Subcutaneous abdominal adipose tissue (tissue), 5 donors: ENCODE measurements around the gene SMO.

ENCODE experiments used
- H3K27ac ChIP-seq: one replicate; pipeline ENCODE4 v1.7.0; 2013; ENCODE audit warnings: low read depth, mild to moderate bottlenecking, inconsistent platforms, low read length, moderate library complexity
- H3K27me3 ChIP-seq, 5 donors: one replicate each; pipeline ENCODE4 v1.7.0; 2013; ENCODE audit warnings: low read length in 5 of 5, inconsistent platforms in 1 of 5; ENCODE audit not compliant: control insufficient read depth in 5 of 5, insufficient read depth in 4 of 5
- H3K36me3 ChIP-seq, 5 donors: one replicate each; pipeline ENCODE4 v1.7.0; 2013; ENCODE audit warnings: low read length in 5 of 5; ENCODE audit not compliant: control insufficient read depth in 5 of 5, insufficient read depth in 5 of 5
- H3K4me1 ChIP-seq, 5 donors: one replicate each; pipeline ENCODE4 v1.7.0; 2013; ENCODE audit warnings: low read length in 5 of 5, mild to moderate bottlenecking in 3 of 5, moderate library complexity in 1 of 5; ENCODE audit not compliant: control insufficient read depth in 5 of 5, insufficient read depth in 5 of 5
- H3K4me3 ChIP-seq, 5 donors: one replicate each; pipeline ENCODE4 v1.7.0; 2013; ENCODE audit warnings: low read length in 5 of 5, low read depth in 1 of 5
- H3K9ac ChIP-seq, 5 donors: one replicate each; pipeline ENCODE4 v1.7.0; 2013; ENCODE audit warnings: low read length in 5 of 5, mild to moderate bottlenecking in 4 of 5, moderate library complexity in 3 of 5
- H3K9me3 ChIP-seq, 5 donors: one replicate each; pipeline ENCODE4 v1.7.0; 2013; ENCODE audit warnings: low read length in 5 of 5; ENCODE audit not compliant: control insufficient read depth in 5 of 5
- donor health status: healthy.
- donor health status: healthy.
- donor health status: healthy.
- donor health status: healthy.
- donor health status: healthy.

Gene SMO

DNA sequence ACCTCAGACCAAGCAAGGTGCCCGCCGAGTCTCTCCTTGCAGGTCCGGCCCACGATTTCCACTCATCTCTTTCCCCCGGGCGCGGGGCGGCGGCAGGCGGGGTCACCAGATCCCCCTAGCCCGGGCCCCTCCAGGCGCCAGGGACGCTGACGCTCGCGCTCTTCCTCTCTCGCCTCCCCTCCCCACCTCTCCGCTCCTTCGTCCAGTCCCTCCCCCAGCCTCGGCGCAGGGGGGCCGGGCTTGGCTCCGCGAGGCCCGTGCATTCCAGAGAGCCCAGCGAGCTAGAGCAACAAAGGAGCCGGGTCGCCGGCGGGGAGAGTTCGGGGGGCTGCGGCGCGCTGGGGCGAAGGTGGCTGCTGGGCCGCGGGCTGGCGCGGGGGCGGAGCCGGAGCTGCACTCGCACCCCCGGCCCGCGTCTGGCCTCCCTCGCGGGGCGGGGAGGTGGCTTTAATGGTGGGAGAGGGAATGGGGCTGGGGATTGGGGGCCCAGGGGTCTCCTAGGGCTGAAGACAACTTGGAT lies at the start of gene SMO:
Gene SMO, plus strand, starts transcription at position 262 of the 520 bp plus-strand sequence. CDS start 519 bp downstream, outside the sequence.
- peaks cover 4 to 23% (median 16%) of the 10 kb centered on the region in 5 donors for H3K4me1 ChIP-seq
- H3K27ac ChIP-seq = no peak within 1 kb of the TSS
- no peaks in the 10 kb centered on the region for H3K36me3 ChIP-seq
- H3K9me3 ChIP-seq = no peaks in the 10 kb centered on the region
- peak within 1 kb of the TSS; percentile 61 to 80 (median 71) for H3K4me3 ChIP-seq
- peaks cover 0 to 11% (median 6%) of the 10 kb centered on the region in 5 donors for H3K27me3 ChIP-seq
- peak within 1 kb of the TSS in 4 of 5 donors; percentile 25 to 77 (median 50) for H3K9ac ChIP-seq

DNA sequence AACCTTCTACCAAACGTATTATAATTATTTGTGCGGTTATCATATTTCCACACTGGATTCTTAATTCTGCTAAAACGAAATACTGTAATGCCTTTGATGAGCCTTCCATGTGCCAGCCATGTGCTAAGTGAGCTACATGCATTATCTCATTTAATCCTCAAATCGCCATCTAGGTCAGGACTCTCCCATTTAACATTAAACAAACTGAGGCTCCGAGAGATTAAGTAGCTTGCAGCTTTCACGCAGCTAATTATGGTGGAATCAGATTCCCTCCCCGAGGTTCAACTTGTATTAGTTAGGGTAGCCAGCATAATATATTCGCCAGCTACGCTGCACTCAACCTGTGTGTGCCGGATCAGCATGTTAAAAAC lies 44.7 kb upstream of the SMO start:
- Histone ChIP-seq H3K27me3 (peaks cover 0 to 27% (median 20%) of the 10 kb centered on the region in 5 donors), H3K27ac (no peak overlapping the region), H3K9ac (no peak overlapping the region), H3K4me3 (no peak overlapping the region), H3K9me3 (no peaks in the 10 kb centered on the region), H3K36me3 (no peaks in the 10 kb centered on the region), H3K4me1 (peaks cover 2 to 33% (median 12%) of the 10 kb centered on the region in 5 donors)

DNA sequence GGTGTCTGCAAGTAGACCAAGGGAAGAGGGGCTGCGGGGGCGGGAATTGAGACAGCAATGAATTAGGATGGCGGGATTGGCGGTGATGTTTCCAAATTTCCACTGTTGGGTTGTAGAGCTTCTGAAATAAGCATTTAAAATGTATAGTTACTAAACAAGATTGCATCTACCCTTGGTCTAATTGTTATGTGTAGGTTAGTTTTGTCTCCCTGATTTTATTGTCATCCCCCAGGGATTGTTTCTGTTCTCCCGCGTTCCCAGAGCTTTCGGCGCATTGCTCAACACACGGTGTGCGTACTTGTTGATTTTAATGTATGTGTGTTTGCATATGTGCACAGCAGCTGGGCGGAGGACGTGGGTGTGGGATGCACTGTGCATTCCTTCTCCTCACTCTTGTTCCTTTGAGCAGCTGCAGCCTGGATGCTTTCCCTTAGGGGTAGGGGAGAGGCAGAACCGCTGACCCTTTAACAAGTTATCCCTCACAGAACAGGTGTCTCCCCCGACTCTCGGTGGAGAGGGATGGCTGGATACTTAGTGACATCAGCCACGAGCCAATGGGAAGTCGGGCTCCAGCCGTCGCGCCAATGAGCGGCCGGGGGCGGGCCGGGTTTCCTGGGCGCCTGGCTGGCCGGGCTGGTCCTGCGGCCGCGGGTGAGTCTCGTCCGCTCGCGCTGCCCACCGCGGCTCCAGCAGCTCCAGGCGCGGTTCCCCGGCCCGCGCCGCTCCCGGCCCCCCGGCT lies 44.2 kb upstream of the SMO start, which contains the start of gene TSPAN33:
Gene TSPAN33, plus strand, starts transcription at position 613 of the 739 bp plus-strand sequence. CDS start 274 bp downstream, outside the sequence.
- Histone ChIP-seq H3K4me3 (peak within 1 kb of the TSS; percentile 47 to 75 (median 65)), H3K9me3 (no peaks in the 10 kb centered on the region), H3K36me3 (no peaks in the 10 kb centered on the region), H3K9ac (peak within 1 kb of the TSS in 3 of 5 donors; percentile 35 to 54 (median 41)), H3K27ac (no peak within 1 kb of the TSS), H3K27me3 (peaks cover 0 to 27% (median 21%) of the 10 kb centered on the region in 5 donors), H3K4me1 (peaks cover 2 to 33% (median 12%) of the 10 kb centered on the region in 5 donors)

- Histone ChIP-seq H3K9me3 (no peaks in the 10 kb centered on the region), H3K27me3 (peaks cover 0 to 27% (median 24%) of the 10 kb centered on the region in 5 donors), H3K4me3 (peak overlapping the region in 4 of 5 donors; percentile 39 to 65 (median 54)), H3K9ac (peak overlapping the region in 3 of 5 donors; percentile 35 to 54 (median 41)), H3K27ac (no peak overlapping the region), H3K4me1 (peaks cover 2 to 38% (median 12%) of the 10 kb centered on the region in 5 donors), H3K36me3 (no peaks in the 10 kb centered on the region)
Measured at GRCh38 chr7:129144834-129145668, 43.4 kb upstream of the SMO start.

- H3K9me3 ChIP-seq = no peaks in the 10 kb centered on the region
- no peaks in the 10 kb centered on the region for H3K36me3 ChIP-seq
- H3K27me3 ChIP-seq = peaks cover 0 to 25% (median 24%) of the 10 kb centered on the region in 5 donors
- H3K4me3 ChIP-seq = no peak overlapping the region
- no peak overlapping the region for H3K27ac ChIP-seq
- H3K9ac ChIP-seq = no peak overlapping the region
- peaks cover 4 to 44% (median 12%) of the 10 kb centered on the region in 5 donors for H3K4me1 ChIP-seq
Measured at GRCh38 chr7:129146237-129146979, 42.0 kb upstream of the SMO start.

- Histone ChIP-seq H3K27me3 (peaks cover 0 to 24% (median 23%) of the 10 kb centered on the region in 5 donors), H3K4me3 (no peak overlapping the region), H3K27ac (no peak overlapping the region), H3K9me3 (no peaks in the 10 kb centered on the region), H3K4me1 (peaks cover 4 to 44% (median 12%) of the 10 kb centered on the region in 5 donors), H3K9ac (no peak overlapping the region), H3K36me3 (no peaks in the 10 kb centered on the region)
Measured at GRCh38 chr7:129147731-129148130, 40.7 kb upstream of the SMO start.

DNA sequence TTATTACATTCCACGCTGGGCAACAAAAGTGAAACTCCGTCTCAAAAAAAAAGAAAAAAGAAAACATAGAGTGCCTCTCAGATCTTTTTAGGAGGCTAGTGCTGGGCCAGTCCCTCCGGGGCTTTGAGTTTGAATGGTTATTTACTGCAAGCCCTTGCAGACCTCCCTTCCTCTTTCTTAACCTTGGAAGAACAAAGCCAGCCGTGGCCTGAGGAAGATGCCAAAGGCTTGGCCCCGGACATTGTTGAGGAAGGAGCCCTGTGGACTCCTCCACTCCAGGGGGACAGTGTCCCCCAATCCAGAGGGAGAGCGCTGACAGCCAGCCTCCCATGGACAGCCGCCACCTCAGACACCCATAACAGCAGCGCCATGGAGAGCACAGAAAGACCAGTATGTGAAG lies 38.9 kb upstream of the SMO start:
- no peak overlapping the region for H3K27ac ChIP-seq
- peaks cover 0 to 16% (median 14%) of the 10 kb centered on the region in 5 donors for H3K27me3 ChIP-seq
- H3K9ac ChIP-seq = no peak overlapping the region
- no peaks in the 10 kb centered on the region for H3K9me3 ChIP-seq
- no peaks in the 10 kb centered on the region for H3K36me3 ChIP-seq
- H3K4me1 ChIP-seq = peaks cover 2 to 38% (median 6%) of the 10 kb centered on the region in 5 donors
- H3K4me3 ChIP-seq = no peak overlapping the region

- peaks cover 0 to 33% (median 2%) of the 10 kb centered on the region in 5 donors for H3K4me1 ChIP-seq
- no peak overlapping the region for H3K27ac ChIP-seq
- peaks cover 0 to 14% (median 13%) of the 10 kb centered on the region in 5 donors for H3K27me3 ChIP-seq
- H3K9me3 ChIP-seq = no peaks in the 10 kb centered on the region
- no peak overlapping the region for H3K9ac ChIP-seq
- H3K4me3 ChIP-seq = no peak overlapping the region
- H3K36me3 ChIP-seq = no peaks in the 10 kb centered on the region
Measured at GRCh38 chr7:129150199-129150996, 38.0 kb upstream of the SMO start.

- Histone ChIP-seq H3K4me1 (no peaks in the 10 kb centered on the region), H3K9me3 (no peaks in the 10 kb centered on the region), H3K27ac (no peak overlapping the region), H3K27me3 (peaks cover 0 to 5% (median 0%) of the 10 kb centered on the region in 5 donors), H3K36me3 (no peaks in the 10 kb centered on the region), H3K4me3 (no peak overlapping the region), H3K9ac (no peak overlapping the region)
Measured at GRCh38 chr7:129157651-129158050, 30.8 kb upstream of the SMO start.
